Measurements from ENCODE around the gene PTPRN2. TPM values are rescaled to one million over a fixed set of nuclear protein-coding genes. Genes with fewer than 3 reads are reported as not detected.

The PTPRN2 gene
- total and polyA plus RNA-seq, 9 of the 15 experiments (the other 6 are each of a cell fraction or from before 2014, with no cell fraction given) = not detected

DNA sequence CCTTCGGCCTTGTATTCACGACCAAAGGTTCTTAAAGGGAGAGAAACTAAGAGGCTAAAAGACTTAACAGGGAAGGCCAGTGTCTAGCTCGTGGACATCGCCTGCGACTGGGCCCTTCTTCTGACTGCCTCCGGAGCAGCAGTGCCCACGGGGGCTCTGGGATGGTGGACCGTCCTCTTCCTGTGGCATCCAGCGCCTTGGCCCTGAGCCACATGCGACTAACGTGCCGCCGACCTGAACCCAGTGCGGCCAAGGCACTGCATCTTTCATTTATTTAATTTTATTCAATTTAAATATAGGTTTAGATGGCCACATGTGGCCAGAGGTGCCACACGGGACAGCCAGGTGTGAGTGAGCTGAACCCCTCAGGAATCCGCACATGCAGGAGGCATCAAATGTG is 451.7 kb downstream of the PTPRN2 start:
- peaks cover 20 to 69% of the 10 kb centered on the region in 2 experiments for H3K27me3 ChIP-seq (ENCODE audit: control insufficient read depth in 2 of 2, insufficient read depth in 2 of 2, low read length in 2 of 2)
- H3K4me3 ChIP-seq = no peak overlapping the region
- H3K9me1 ChIP-seq (ENCODE audit: control insufficient read depth, insufficient read depth, low read length) = no peaks in the 10 kb centered on the region
- no peaks in the 10 kb centered on the region for H3K79me2 ChIP-seq (ENCODE audit: control insufficient read depth, insufficient read depth, low read length)
- ATAC-seq (no peak), DNase-seq (ENCODE audit: extremely low read depth in 1 of 4, low spot score in 3 of 4) (no peak), FAIRE-seq (no peak)
- ChIA-PET CTCF (ENCODE audit: low intra/inter-chr PET ratio) (no interaction called here), POLR2A (no interaction called here)
- H3K36me3 ChIP-seq (ENCODE audit: control insufficient read depth, insufficient read depth, low read length) = no peaks in the 10 kb centered on the region
- no peaks in the 10 kb centered on the region for H3K4me1 ChIP-seq (replicated peaks in 1 of 2; ENCODE audit: control insufficient read depth in 2 of 2, insufficient read depth in 2 of 2, low read length in 2 of 2)
- BruUV-seq (replicated peaks) = no TSS peak
- TF ChIP-seq XRCC5 (IDR thresholded peaks at IDR 0.05; ENCODE audit: low read depth, low read length) = no peak
- no peak for TF ChIP-seq ESRRB (CRISPR knock-in tag; IDR thresholded peaks at IDR 0.05; ENCODE audit: borderline replicate concordance)
- no peak for TF ChIP-seq PCBP2 (IDR thresholded peaks at IDR 0.05; ENCODE audit: low read depth, low read length, poor library complexity, severe bottlenecking)
- TF ChIP-seq DACH1 (IDR thresholded peaks at IDR 0.05; ENCODE audit: partially characterized antibody) = no peak
- TF ChIP-seq ZNF778 (CRISPR knock-in tag; IDR thresholded peaks at IDR 0.05) = no peak
- H3K9ac ChIP-seq (ENCODE audit: insufficient read depth in 1 of 2, low read depth in 2 of 2, low read length in 2 of 2) = no peak overlapping the region
- no peak overlapping the region for H2AFZ ChIP-seq (ENCODE audit: low read depth, low read length)
- H3K9me3 ChIP-seq (replicated peaks; ENCODE audit: control insufficient read depth, insufficient read depth, low read depth, low read length) = peaks cover 2% of the 10 kb centered on the region; the same call in 1 of the 2 replicates
- in situ Hi-C loops (cut with MboI) (no loop called here), intact Hi-C loops (cut with micrococcal nuclease) (no loop called here)
- no peak overlapping the region for H3K27ac ChIP-seq (ENCODE audit: extremely low read depth, low read depth, low read length)
- 0% methylated on average over 16 of the region's 16 CpGs for WGBS (ENCODE audit: insufficient coverage, low coverage, missing lambda C conversion rate)
- H4K20me1 ChIP-seq (replicated peaks; ENCODE audit: control insufficient read depth, insufficient read depth, low read length) = no peaks in the 10 kb centered on the region
- no peak overlapping the region for H3K4me2 ChIP-seq (ENCODE audit: insufficient read depth, low read length)

DNA sequence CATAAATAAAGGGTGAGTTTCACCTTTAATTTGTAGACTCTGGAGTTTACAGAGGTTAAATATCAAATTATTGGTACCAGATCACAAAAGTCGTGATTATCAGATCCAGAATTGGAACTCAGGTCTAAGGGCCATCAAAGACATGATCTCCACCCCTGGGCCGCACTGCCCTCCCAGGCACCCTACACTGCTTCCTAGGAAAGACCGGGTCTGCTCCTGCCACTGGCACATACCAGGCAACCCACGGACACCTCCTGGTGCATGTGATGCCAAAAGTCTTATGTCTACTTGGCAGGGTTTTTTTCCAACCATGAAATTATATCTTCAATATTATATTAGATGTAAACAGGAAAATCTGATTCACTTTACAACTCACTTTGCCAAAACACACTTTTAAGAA is 452.8 kb downstream of the PTPRN2 start:
- Histone ChIP-seq H3K4me2 (ENCODE audit: insufficient read depth, low read length) (no peak overlapping the region), H4K20me1 (replicated peaks; ENCODE audit: control insufficient read depth, insufficient read depth, low read length) (no peaks in the 10 kb centered on the region), H3K9me1 (ENCODE audit: control insufficient read depth, insufficient read depth, low read length) (no peaks in the 10 kb centered on the region), H3K36me3 (ENCODE audit: control insufficient read depth, insufficient read depth, low read length) (no peaks in the 10 kb centered on the region), H3K9ac (ENCODE audit: insufficient read depth in 1 of 2, low read depth in 2 of 2, low read length in 2 of 2) (no peak overlapping the region), H3K9me3 (replicated peaks; ENCODE audit: control insufficient read depth, insufficient read depth, low read depth, low read length) (peaks cover 7% of the 10 kb centered on the region; the same call in 1 of the 2 replicates), H3K4me1 (replicated peaks in 1 of 2; ENCODE audit: control insufficient read depth in 2 of 2, insufficient read depth in 2 of 2, low read length in 2 of 2) (no peaks in the 10 kb centered on the region), H2AFZ (ENCODE audit: low read depth, low read length) (no peak overlapping the region), H3K79me2 (ENCODE audit: control insufficient read depth, insufficient read depth, low read length) (no peaks in the 10 kb centered on the region), H3K27me3 (ENCODE audit: control insufficient read depth in 2 of 2, insufficient read depth in 2 of 2, low read length in 2 of 2) (peaks cover 9 to 58% of the 10 kb centered on the region in 2 experiments; a peak in 4 of 5 replicates), H3K27ac (ENCODE audit: extremely low read depth, low read depth, low read length) (no peak overlapping the region), H3K4me3 (no peak overlapping the region)
- CTCF ChIA-PET (ENCODE audit: low intra/inter-chr PET ratio) = no interaction called here
- ATAC-seq (no peak), FAIRE-seq (no peak), DNase-seq (ENCODE audit: extremely low read depth in 1 of 4, low spot score in 3 of 4) (no peak)
- intact Hi-C loops (cut with micrococcal nuclease) = no loop called here
- POLR2A ChIA-PET = no interaction called here
- no TSS peak for BruUV-seq (replicated peaks)
- in situ Hi-C loops (cut with MboI) = no loop called here
- WGBS (ENCODE audit: insufficient coverage, low coverage, missing lambda C conversion rate) = 0% methylated on average over 4 of the region's 4 CpGs
- TF ChIP-seq OTX1 (CRISPR knock-in tag; IDR thresholded peaks at IDR 0.05) (no peak), KDM4B (IDR thresholded peaks at IDR 0.05; ENCODE audit: borderline replicate concordance in 2 of 2, low read depth in 1 of 2) (no peak), ZBTB17 (CRISPR knock-in tag; IDR thresholded peaks at IDR 0.05) (no peak), ZNF830 (CRISPR knock-in tag; IDR thresholded peaks at IDR 0.05) (no peak), TARDBP (IDR thresholded peaks at IDR 0.05) (no peak)
- TF ChIP-seq, protein P1, sequence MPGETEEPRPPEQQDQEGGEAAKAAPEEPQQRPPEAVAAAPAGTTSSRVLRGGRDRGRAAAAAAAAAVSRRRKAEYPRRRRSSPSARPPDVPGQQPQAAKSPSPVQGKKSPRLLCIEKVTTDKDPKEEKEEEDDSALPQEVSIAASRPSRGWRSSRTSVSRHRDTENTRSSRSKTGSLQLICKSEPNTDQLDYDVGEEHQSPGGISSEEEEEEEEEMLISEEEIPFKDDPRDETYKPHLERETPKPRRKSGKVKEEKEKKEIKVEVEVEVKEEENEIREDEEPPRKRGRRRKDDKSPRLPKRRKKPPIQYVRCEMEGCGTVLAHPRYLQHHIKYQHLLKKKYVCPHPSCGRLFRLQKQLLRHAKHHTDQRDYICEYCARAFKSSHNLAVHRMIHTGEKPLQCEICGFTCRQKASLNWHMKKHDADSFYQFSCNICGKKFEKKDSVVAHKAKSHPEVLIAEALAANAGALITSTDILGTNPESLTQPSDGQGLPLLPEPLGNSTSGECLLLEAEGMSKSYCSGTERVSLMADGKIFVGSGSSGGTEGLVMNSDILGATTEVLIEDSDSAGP (CRISPR knock-in tag; IDR thresholded peaks at IDR 0.05) = no peak
- TF ChIP-seq, protein P2, sequence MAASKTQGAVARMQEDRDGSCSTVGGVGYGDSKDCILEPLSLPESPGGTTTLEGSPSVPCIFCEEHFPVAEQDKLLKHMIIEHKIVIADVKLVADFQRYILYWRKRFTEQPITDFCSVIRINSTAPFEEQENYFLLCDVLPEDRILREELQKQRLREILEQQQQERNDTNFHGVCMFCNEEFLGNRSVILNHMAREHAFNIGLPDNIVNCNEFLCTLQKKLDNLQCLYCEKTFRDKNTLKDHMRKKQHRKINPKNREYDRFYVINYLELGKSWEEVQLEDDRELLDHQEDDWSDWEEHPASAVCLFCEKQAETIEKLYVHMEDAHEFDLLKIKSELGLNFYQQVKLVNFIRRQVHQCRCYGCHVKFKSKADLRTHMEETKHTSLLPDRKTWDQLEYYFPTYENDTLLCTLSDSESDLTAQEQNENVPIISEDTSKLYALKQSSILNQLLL (CRISPR knock-in tag; IDR thresholded peaks at IDR 0.05; ENCODE audit: borderline replicate concordance) = no peak
- TF ChIP-seq, protein P3, sequence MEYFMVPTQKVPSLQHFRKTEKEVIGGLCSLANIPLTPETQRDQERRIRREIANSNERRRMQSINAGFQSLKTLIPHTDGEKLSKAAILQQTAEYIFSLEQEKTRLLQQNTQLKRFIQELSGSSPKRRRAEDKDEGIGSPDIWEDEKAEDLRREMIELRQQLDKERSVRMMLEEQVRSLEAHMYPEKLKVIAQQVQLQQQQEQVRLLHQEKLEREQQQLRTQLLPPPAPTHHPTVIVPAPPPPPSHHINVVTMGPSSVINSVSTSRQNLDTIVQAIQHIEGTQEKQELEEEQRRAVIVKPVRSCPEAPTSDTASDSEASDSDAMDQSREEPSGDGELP (CRISPR knock-in tag; IDR thresholded peaks at IDR 0.05; ENCODE audit: borderline replicate concordance) = no peak
